Pancreas (tissue), 10 donors: ENCODE measurements around the gene POU3F2. TPM values are rescaled to one million over a fixed set of nuclear protein-coding genes. Genes with fewer than 3 reads are reported as not detected.

Experiments
- ATAC-seq, 4 donors: fragments of 200-7000 bp; cut with Tn5 transposase; one replicate each; pipeline versions ENCODE4 v1.8.0 to v1.9.1; 2020; ENCODE audit warnings: mild to moderate bottlenecking in 4 of 4, moderate library complexity in 4 of 4
- DNase-seq, 6 donors: peaks; one replicate each; pipeline ENCODE4 v3.0.0-alpha.2; 2020
- FAIRE-seq: peaks from 2 replicates; lab custom pipeline; 2012; peaks lifted over from hg19 to GRCh38; lab: Jason Lieb, UNC
- H3K27ac ChIP-seq, 4 donors: fragments of 200-600 bp; sonication (generic); 1 replicate in 3 of 4; 2 replicates in 1 of 4; pipeline versions ENCODE4 v1.5.0 to v1.8.0; 2020
- H3K27me3 ChIP-seq, 4 donors: fragments of 200-600 bp; one replicate each; pipeline ENCODE4 v1.8.0; 2021
- H3K36me3 ChIP-seq, 3 donors: fragments of 200-600 bp; sonication (generic) in 1 of 3; one replicate each; pipeline versions ENCODE4 v1.5.0 to v1.8.0; 2020 to 2021
- H3K4me1 ChIP-seq, 3 donors: fragments of 200-600 bp; one replicate each; pipeline ENCODE4 v1.8.0; 2021
- H3K4me3 ChIP-seq, 4 donors: fragments of 200-600 bp; sonication (generic) in 2 of 4; one replicate each; pipeline versions ENCODE4 v1.5.0 to v1.8.0; 2020 to 2021
- H3K9me3 ChIP-seq, 4 donors: fragments of 200-600 bp; one replicate each; pipeline ENCODE4 v1.8.0; 2021
- WGBS, 2 donors: extraction: QIAGEN DNeasy Blood & Tissue Kit; methylation state at CpG; one replicate each; pipeline ENCODE4 v1.1.7; 2013; 5-methylcytosine and 5-hydroxymethylcytosine counted together
- intact Hi-C, 3 donors: fragments of 100-400 bp; cut with DNase I; formaldehyde crosslinking; loops; one replicate each; pipeline versions ENCODE4 v1.11.1 to v1.14.2; 2022
- polyA plus RNA-seq, 2 donors: library from polyadenylated mRNA; stranded (reverse); fragments of 200-250 nt; gene quantifications; one replicate each; pipeline ENCODE4 v1.2.3, GENCODE V29; 2013
- total RNA-seq, 6 donors: library from RNA; stranded (reverse); fragmentation: NEBNext Ultra II Directional in 4 of 6; extraction: Animal tissue kit (Norgen Biotek cat#: 25700) in 4 of 6; gene quantifications; one replicate each; pipeline versions ENCODE4 v1.2.1 to v1.2.4, GENCODE V29; 2021 to 2023
- TF ChIP-seq, protein P1 (sequence below), 4 donors: fragments of 200-600 bp; sonication (generic) in 3 of 4; IDR thresholded peaks; one replicate each; pipeline versions ENCODE4 v1.5.0 to v1.8.0; 2021; ENCODE audit warnings: antibody characterized with exemption in 4 of 4
- donor health status: healthy with polysubstance abuse.
- donor health status: DM: no; HTN: no; CAD: no; lungs with moderate emphysema.
- donor health status: DM: no; HTN: no; CAD: no.
- donor health status: control.
- donor health status: control.
- donor health status: Bipolar disorder and iron deficiency.
- donor health status: DM: yes; HTN: yes; CAD: no.
- donor health status: DM: no; HTN: no; CAD: no.
- donor health status: DM: no; HTN: no; CAD: no.
- donor health status: DM: yes; HTN: yes; CAD: no.

The POU3F2 gene
- total and polyA plus RNA-seq, 8 donors = not detected

DNA sequence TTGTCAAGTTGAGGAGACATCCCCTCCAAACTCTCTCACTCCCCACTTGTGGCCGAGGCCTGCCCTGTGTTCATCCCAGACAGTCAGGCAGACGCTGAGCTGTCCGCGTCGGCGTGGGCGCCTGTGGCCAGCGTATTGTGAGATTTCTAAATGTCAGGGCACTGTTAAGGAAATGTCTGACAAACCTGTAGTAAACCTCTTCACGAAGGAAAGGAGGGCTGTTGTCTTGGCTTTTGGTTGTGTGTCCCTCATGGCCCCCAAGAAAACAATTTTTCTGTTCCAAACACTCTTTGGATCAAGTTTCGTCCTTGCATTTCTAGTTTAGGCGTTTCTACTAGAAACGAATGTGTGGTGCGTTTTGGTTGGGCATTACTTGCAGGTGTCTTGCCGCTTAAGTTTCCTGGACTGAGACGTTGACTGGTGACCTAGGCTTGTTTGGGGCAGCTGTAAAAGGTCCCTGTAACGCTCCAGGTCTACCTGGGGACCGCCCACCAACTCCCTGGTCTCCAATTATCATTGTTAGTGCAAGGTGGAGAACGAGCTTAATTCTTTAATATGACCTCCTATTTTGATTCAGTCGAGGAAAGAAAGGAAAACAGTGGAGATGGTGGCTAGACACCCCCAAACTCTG lies 8.7 kb upstream of the POU3F2 start:
- no peak for ATAC-seq
- H3K27me3 ChIP-seq = peaks cover 4 to 74% (median 33%) of the 10 kb centered on the region in 4 donors
- intact Hi-C loops = no loop called here
- H3K4me1 ChIP-seq = no peaks in the 10 kb centered on the region
- H3K9me3 ChIP-seq = no peaks in the 10 kb centered on the region
- no peak overlapping the region for H3K27ac ChIP-seq
- WGBS, 2 donors = 3 to 5% methylated on average over 19 of the region's 19 CpGs
- no peak for FAIRE-seq
- TF ChIP-seq, protein P1, sequence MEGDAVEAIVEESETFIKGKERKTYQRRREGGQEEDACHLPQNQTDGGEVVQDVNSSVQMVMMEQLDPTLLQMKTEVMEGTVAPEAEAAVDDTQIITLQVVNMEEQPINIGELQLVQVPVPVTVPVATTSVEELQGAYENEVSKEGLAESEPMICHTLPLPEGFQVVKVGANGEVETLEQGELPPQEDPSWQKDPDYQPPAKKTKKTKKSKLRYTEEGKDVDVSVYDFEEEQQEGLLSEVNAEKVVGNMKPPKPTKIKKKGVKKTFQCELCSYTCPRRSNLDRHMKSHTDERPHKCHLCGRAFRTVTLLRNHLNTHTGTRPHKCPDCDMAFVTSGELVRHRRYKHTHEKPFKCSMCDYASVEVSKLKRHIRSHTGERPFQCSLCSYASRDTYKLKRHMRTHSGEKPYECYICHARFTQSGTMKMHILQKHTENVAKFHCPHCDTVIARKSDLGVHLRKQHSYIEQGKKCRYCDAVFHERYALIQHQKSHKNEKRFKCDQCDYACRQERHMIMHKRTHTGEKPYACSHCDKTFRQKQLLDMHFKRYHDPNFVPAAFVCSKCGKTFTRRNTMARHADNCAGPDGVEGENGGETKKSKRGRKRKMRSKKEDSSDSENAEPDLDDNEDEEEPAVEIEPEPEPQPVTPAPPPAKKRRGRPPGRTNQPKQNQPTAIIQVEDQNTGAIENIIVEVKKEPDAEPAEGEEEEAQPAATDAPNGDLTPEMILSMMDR (IDR thresholded peaks at IDR 0.05) = no peak
- H3K4me3 ChIP-seq = no peak overlapping the region
- no peaks in the 10 kb centered on the region for H3K36me3 ChIP-seq
- DNase-seq = peak in 1 of 6 donors; percentile 38

DNA sequence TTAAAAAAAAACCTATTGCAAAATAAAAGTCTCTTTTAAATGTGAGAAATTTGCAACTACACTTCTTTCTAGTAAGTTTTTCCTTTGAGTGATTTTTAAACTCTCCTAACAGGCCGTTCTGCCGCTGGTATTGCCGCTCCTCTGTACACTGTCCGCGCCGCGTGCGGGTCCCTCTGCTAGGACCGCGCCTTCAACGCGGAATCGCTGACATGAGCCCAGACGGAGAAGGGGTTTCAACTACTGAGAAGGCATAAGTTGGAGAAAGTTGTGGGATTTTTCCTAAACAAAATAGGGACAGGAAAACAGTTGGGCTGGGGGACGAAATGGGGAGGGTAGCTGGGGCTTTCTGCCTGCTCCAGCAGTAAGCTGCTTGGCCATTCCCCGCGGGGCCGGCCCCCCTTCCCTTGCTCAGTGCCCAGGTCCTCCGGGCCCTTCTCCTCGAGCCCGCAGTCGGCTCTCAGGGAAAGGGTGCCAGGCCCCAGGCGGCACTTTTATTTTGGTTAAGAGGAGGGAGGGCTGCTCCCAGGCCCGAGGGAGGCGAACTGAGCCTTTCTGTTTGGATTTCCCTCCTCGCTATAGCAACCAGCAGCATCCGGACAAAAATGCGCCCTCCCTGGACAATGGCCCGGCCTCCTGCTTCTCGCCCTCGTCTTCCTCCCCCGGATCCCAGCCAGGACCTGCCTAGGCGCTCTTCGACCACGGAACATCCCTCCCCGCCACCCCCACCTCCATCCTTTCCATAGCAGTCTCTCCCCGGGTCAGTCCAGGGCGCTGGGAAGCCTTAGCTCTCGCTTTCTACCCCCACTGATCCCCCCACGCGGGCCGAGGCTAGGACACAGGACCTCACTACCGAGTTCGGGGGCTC lies 6.8 kb upstream of the POU3F2 start:
- 6% methylated on average over 40 to 44 of the region's 44 CpGs for WGBS, 2 donors
- Histone ChIP-seq H3K36me3 (no peaks in the 10 kb centered on the region), H3K27ac (no peak overlapping the region), H3K9me3 (no peaks in the 10 kb centered on the region), H3K4me1 (peaks cover 5 to 12% (median 6%) of the 10 kb centered on the region in 3 donors), H3K27me3 (peaks cover 4 to 83% (median 39%) of the 10 kb centered on the region in 4 donors), H3K4me3 (no peak overlapping the region)
- ATAC-seq (no peak), DNase-seq (peak in 2 of 6 donors; percentile 54 to 60), FAIRE-seq (no peak)
- intact Hi-C loops = no loop called here
- TF ChIP-seq, protein P1 (IDR thresholded peaks at IDR 0.05) = no peak

DNA sequence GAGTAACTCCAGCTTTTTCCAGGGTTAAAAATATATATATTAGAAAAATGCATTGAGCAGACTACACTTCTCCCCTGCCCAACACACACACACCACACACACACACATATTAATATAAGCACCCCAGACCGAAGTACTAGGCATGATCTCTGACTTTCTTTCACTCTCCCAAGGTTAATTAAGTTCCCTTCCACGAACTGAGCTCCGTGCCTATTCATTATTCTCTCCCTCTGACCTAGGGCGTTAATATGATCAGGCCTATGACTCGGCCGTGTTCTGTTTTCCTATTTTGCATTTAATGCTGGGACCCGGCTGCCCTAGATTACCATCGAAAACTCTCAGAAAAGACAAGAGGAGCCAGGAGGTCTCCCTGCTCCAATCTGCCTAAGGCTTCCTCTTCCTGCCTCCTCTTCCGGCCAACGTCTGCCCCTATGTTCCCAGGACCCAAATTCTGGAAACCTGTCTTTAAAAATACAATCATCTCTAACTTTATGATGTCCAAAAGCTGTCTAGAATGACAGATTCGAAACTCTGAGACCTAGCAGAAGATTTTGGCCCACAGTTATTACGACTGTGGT lies 6.1 kb upstream of the POU3F2 start:
- intact Hi-C loops = no loop called here
- Histone ChIP-seq H3K4me1 (peaks cover 12 to 17% (median 12%) of the 10 kb centered on the region in 3 donors), H3K36me3 (no peaks in the 10 kb centered on the region), H3K4me3 (no peak overlapping the region), H3K27ac (no peak overlapping the region), H3K27me3 (peaks cover 4 to 88% (median 39%) of the 10 kb centered on the region in 4 donors), H3K9me3 (no peaks in the 10 kb centered on the region)
- WGBS, 2 donors = 8% methylated on average over 12 of the region's 12 CpGs
- FAIRE-seq (no peak), DNase-seq (no peak), ATAC-seq (no peak)
- TF ChIP-seq, protein P1 (IDR thresholded peaks at IDR 0.05) = no peak

DNA sequence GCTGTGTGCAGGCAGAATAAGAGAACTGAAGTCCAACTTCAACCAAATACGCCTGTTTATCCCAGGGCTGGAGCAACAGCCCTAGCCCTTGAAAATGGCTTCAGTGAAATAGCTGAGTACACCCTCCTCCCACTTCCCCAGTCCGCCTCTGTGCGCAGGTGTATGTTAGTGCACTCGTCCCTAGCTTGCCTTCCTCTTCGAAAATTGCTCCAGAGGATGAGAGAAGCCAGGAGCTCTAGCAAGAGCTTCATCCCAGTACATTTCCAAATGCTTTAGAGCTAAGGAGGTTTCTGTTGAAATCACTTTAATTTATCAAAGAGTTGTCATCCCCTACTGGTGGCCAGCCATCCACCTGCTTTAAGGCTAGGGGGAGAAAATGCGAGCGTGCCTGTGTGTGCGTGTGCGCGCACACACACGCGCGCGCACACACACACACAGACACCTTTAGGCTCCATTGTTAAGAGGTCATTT lies 5.4 kb upstream of the POU3F2 start:
- FAIRE-seq (no peak), DNase-seq (no peak), ATAC-seq (no peak)
- H3K4me3 ChIP-seq = no peak overlapping the region
- H3K27me3 ChIP-seq = peaks cover 4 to 88% (median 39%) of the 10 kb centered on the region in 4 donors
- H3K4me1 ChIP-seq = peaks cover 12 to 17% (median 14%) of the 10 kb centered on the region in 3 donors
- no peaks in the 10 kb centered on the region for H3K9me3 ChIP-seq
- intact Hi-C loops = no loop called here
- WGBS, 2 donors = 11% methylated on average over 14 of the region's 14 CpGs
- no peaks in the 10 kb centered on the region for H3K36me3 ChIP-seq
- no peak overlapping the region for H3K27ac ChIP-seq
- TF ChIP-seq, protein P1 (IDR thresholded peaks at IDR 0.05) = no peak
